CD4-positive, alpha-beta T cell treated with Interleukin-12 subunit alpha and Interleukin-12 subunit beta, for 1 hour (primary cell): Measurements from ENCODE around the gene HBA1.
"Not testable (repeated sequence)": the region's sequence is repeated elsewhere in the genome, so short reads cannot be mapped to it uniquely, and the experiment has no call there.

Experiments used
- DNase-seq: peaks from one replicate; pipeline ENCODE4 v3.0.0-alpha.2; 2020

HBA1 gene

DNA sequence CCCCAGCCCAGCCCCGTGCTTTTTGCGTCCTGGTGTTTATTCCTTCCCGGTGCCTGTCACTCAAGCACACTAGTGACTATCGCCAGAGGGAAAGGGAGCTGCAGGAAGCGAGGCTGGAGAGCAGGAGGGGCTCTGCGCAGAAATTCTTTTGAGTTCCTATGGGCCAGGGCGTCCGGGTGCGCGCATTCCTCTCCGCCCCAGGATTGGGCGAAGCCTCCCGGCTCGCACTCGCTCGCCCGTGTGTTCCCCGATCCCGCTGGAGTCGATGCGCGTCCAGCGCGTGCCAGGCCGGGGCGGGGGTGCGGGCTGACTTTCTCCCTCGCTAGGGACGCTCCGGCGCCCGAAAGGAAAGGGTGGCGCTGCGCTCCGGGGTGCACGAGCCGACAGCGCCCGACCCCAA is 474 bp upstream of the HBA1 start:
- DNase-seq = not testable (repeated sequence)

DNA sequence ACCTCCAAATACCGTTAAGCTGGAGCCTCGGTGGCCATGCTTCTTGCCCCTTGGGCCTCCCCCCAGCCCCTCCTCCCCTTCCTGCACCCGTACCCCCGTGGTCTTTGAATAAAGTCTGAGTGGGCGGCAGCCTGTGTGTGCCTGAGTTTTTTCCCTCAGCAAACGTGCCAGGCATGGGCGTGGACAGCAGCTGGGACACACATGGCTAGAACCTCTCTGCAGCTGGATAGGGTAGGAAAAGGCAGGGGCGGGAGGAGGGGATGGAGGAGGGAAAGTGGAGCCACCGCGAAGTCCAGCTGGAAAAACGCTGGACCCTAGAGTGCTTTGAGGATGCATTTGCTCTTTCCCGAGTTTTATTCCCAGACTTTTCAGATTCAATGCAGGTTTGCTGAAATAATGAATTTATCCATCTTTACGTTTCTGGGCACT is 928 bp downstream of the HBA1 start:
- no peak for DNase-seq

DNA sequence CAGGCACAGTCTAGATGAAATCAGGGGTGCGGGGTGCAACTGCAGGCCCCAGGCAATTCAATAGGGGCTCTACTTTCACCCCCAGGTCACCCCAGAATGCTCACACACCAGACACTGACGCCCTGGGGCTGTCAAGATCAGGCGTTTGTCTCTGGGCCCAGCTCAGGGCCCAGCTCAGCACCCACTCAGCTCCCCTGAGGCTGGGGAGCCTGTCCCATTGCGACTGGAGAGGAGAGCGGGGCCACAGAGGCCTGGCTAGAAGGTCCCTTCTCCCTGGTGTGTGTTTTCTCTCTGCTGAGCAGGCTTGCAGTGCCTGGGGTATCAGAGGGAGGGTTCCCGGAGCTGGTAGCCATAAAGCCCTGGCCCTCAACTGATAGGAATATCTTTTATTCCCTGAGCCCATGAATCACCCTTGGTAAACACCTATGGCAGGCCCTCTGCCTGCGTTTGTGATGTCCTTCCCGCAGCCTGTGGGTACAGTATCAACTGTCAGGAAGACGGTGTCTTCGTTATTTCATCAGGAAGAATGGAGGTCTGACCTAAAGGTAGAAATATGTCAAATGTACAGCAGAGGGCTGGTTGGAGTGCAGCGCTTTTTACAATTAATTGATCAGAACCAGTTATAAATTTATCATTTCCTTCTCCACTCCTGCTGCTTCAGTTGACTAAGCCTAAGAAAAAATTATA is 1.6 kb downstream of the HBA1 start:
- DNase-seq = no peak

DNA sequence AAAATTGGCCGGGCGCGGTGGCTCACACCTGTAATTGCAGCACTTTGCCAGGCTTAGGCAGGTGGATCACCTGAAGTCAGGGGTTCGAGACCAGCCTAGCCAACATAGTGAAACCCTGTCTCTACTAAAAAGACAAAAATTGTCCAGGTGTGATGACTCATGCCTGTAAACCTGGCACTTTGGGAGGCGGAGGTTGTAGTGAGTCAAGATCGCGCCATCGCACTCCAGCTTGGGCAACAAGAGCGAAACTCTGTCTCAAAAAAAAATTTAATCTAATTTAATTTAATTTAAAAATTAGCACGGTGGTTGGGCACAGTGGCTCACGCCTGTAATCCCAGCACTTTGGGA is 2.2 kb downstream of the HBA1 start:
- no peak for DNase-seq

DNA sequence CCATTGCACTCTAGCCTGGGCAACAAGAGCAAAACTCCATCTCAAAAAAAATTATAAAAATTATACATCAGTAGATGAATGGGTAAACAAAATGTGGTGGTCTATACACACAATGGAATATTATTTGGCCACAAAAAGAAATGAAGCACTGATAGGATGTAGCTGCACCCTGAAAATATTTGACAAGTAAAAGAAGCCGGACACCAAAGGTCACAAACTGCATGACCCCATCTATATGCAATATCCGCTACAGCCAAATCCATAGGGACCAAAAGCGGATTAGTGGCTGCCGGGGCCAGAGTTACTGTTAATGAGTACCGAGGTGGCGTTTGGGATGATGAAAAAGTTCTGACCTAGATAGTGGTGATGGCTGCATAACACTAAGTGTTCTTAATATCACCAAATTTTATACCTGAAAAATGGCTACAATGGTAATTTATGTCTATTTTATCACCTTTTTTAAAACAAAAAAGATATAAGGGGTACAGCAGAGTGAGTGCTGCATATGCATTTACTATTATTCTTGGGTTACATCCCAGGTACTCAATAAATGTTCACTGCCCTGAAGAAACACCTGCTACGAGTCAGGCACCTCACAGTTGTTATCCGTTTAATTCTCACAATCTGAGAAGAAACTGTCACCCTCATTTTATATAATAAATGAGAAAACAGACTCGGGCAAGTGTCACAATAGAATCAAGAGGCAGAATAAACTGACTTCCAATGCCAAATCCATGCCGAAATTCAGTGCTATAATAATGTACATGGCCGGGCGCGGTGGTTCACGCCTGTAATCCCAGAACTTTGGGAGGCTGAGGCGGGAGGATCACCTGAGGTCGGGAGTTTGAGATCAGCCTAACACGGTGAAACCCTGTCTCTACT is 3.0 kb downstream of the HBA1 start:
- DNase-seq = no peak

DNA sequence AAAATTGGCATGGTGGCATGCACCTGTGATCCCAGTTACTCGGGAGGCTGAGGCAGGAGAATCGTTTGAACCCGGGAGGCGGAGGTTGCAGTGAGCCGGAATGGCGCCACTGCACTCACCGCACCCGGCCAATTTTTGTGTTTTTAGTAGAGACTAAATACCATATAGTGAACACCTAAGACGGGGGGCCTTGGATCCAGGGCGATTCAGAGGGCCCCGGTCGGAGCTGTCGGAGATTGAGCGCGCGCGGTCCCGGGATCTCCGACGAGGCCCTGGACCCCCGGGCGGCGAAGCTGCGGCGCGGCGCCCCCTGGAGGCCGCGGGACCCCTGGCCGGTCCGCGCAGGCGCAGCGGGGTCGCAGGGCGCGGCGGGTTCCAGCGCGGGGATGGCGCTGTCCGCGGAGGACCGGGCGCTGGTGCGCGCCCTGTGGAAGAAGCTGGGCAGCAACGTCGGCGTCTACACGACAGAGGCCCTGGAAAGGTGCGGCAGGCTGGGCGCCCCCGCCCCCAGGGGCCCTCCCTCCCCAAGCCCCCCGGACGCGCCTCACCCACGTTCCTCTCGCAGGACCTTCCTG is 3.7 kb downstream of the HBA1 start, which contains the start of gene HBQ1:
Gene HBQ1 (plus strand): TSS at position 359 of the 575 bp plus-strand sequence. CDS start 28 bp downstream, at position 387.
- DNase-seq = peak; percentile 14

DNA sequence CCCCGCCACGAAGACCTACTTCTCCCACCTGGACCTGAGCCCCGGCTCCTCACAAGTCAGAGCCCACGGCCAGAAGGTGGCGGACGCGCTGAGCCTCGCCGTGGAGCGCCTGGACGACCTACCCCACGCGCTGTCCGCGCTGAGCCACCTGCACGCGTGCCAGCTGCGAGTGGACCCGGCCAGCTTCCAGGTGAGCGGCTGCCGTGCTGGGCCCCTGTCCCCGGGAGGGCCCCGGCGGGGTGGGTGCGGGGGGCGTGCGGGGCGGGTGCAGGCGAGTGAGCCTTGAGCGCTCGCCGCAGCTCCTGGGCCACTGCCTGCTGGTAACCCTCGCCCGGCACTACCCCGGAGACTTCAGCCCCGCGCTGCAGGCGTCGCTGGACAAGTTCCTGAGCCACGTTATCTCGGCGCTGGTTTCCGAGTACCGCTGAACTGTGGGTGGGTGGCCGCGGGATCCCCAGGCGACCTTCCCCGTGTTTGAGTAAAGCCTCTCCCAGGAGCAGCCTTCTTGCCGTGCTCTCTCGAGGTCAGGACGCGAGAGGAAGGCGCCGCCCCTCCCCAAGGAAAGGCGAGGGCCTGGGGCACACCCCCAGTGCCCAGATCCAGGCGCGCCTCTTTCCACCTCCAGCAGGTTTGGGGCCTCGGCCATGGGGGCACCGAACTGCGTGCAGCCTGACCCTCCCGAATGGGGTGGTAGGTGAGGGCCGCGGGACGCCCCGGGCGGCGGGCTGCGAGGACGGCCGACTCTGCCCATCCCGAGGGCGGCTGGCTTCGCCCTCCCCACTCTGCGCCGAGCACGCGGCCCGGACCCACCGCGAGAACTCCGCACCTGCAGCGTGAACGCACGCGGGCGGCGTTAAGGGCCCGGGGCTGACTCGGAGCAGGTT is 4.4 kb downstream of the HBA1 start:
- DNase-seq = peak; percentile 87

DNA sequence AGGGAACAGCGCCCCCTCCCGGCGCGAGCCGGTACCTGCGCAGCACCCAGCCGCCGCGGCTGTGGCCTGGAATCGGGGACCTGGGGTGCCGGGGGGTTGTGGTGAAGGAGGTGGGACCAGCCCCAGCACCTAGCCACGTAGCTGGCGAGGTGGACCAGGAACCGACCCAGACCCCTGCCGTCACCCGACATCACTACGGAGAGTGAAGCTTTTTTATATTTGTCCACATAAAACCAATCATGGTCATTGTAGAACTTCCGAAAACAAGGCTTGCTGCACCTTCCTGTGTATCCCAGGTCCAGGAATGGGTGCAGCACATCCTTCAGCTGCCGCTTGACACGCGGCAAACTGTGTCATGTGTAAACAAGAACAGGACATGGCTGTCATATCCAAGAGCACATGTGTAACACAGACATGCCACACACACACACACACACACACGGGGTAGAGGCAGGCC is 5.1 kb downstream of the HBA1 start:
- DNase-seq = no peak

DNA sequence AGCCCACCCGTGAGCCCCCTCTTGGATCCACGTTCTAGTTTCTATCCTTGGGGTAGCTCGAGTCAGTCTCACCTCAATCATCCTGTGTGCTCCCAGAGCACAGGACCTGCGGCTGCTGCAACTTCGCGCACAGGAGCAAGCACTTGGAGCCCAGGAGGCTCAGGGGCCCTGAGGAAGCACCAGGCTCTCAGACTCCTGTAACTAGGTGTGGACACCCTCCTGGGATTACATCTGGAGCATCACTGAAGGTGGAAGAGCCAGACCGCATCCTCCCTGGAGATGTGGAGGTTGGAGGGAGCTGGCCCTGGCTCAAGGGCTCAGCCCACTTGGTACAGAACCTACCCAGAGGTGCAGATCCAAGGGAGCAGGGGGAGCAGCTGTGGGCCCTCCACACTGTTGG is 6.5 kb downstream of the HBA1 start:
- no peak for DNase-seq

DNA sequence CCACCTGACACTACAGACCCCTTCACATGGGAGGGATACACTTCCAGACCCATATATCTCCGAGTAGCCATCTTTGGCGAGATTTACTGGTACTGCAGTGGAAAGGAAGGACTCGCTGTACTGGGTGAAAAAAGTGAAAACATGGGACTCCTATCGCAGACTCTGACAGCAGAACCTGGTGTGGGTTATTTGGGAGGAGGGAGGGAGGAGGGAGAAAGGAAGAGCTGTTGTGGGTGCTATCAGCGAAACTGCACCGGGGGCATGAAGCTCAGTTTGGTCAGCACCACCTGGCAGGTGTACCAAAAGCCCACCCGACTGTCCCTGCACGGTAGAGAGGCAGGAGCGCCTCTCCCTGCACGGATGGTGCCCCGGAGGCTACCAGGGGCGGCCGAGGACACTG is 8.7 kb downstream of the HBA1 start:
- DNase-seq = no peak

DNA sequence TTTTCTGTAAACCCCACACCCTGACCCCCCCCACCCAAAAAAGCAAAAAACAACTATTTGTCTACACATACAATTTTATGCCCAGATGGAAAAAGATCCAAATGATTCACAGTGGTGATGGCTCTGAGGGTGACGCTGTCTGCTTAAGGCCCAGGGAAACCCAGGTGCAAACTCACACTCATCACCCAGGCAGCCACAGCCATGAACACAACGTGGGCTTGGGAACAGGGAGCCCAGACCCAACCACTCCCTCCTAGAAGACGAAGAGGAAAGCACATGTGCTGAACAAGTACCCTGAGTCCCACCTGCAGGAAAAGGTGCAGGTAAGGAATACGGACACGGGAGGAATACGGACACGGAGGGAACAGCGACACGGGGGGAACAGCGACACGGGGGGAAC is 9.2 kb downstream of the HBA1 start:
- no peak for DNase-seq

DNA sequence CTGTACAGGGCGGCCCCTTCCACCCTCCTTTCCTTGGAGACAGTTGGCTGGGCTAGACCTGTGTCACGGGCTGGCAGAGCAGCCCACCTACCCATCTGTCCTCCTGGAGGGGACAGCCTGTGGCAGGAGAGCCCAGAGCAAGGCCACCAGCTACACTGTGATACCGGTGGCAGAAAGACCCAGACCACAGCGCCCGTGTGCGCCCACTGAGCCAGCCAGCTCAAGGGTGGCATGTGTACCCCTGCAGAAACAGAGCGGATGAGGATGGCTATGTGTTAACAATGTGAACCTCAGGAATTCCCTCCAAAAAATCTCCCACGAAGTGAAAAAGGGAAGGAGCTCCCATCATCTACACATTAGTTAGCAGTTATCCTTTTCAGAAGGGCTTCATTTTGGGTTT is 10.8 kb downstream of the HBA1 start:
- no peak for DNase-seq

DNA sequence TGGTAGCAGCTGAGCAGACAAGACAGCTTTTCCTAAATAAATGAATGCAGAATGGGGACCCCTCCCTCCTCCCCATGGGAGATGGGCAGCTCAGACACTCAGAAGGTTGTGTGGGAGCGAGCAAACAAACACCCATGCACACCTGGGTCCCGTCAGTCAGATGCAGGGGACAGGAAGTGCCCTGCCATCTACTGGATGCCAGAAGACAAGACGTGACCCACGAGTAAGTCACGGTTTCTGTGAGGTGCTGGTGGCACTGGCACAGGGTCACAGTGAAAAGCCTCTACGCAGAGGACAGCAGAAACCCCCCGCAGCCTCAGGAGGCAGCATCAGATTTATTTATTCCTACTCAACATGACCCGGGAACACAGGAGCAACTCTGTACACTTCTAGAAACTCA is 12.2 kb downstream of the HBA1 start:
- DNase-seq = peak; percentile 31

DNA sequence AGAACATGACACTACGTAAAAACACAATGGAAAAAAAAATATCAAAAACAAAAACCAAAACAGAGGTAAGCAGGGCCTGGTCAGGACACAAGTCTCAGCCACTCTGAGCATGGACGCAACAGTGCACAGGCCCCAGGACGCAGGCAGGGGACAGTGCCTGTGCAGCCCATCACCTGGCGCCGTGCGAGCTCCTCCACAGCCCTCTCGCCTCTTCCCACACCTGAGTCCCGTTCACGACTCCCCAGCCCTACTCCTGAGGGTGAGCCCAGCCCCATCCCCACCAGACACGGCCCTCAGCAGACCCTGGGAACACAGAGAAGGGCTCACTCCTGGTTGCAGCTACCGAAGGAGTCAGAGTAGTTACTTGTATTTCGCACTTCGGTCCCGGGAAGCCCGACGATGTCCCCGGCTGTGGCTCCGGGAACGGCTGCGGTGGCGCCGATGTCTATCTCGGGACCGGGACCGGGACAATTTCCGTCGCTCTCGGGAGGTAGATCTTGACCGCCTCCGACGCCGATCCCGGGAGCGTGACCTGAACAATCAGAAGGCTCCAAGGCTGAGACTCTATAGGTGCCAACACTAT is 13.2 kb downstream of the HBA1 start:
- DNase-seq = no peak

DNA sequence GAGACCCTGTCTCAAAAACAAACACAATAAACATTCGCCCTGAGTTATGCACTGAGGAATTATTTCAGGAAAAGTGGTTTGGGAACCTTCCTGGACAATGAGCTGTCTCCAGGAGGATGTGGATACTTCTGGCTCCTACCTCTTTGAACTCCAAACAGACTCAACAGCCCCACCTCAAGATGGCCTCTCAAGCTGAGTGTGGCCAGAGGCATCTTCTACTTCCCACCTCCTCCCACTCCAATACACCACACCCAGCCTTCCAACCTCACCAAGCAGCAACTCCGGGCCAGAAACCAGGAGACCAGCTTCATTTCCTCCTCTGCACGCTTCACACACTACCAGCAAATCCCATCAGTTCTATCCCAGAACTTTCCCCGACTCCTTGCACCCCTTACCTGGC is 15.4 kb downstream of the HBA1 start:
- DNase-seq = no peak

DNA sequence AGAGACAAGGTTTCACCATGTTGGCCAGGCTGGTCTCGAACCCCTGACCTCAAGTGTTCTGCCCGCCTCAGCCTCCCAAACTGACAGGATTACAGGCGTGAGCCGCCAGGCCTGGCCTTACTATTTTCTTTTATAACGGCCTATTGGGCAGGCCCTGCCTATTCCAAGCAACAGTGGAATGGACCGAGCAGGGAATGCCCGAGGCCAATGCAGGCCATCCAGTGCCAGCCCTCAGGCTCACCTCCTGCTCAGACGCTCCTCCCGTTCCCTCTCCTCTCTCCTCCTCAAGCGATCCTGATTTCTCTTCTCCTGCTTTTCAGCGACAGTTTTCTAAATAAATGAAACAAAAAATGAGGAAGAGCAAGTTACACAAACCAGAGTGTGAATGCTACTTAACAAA is 16.2 kb downstream of the HBA1 start:
- DNase-seq = no peak

DNA sequence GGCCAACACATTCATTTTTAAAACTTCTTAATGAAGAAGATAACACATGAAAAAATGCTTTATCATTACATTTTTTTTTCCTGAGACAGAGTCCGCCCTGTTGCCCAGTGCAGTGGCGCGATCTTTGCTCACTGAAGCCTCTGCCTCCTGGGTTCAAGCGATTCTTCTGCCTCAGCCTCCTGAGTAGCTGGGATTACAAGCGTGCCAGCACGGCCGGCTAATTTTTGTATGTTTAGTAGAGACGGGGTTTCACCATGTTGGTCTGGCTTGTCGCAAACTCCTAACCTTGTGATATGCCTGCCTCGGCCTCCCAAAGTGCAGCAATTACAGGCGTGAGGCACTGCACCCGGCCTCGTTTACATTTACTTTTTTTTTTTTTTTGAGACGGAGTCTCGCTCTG is 17.0 kb downstream of the HBA1 start:
- no peak for DNase-seq

DNA sequence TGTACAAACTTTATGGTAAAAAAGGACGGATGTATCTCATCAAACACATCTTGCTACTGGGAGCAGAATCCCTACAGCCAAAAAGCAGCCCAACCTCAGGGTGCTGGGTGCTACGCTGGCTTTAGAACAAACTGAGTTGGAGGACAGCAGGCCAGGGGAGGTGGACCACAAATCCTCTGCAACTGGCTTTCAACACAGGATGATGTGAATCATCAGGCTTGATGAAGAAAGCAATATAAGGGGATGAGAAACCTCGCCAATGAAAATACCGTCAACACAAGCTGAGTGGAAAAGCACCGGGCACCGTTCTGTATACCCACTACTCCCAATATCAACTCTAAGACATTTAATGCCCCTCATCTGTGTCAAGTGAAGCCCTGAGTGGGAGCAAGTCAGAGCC is 18.0 kb downstream of the HBA1 start:
- no peak for DNase-seq

DNA sequence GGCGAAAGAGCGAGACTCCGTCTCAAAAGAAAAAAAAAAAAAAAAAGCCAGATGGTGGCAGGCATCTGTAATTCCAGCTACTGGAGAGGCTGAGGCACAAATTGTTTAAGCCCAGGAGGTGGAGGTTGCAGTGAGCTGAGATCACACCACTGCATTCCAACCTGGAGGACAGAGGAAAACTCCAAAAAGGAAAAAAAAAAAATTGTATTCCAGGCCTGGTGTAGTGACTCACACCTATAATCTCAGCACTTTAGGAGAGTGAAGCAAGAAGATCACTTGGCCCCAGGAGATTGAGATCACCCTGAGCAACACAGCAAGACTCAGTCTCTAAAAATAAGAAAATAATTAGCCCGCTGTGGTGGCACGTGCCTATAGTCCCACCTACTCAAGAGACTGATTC is 23.9 kb downstream of the HBA1 start:
- DNase-seq = no peak

DNA sequence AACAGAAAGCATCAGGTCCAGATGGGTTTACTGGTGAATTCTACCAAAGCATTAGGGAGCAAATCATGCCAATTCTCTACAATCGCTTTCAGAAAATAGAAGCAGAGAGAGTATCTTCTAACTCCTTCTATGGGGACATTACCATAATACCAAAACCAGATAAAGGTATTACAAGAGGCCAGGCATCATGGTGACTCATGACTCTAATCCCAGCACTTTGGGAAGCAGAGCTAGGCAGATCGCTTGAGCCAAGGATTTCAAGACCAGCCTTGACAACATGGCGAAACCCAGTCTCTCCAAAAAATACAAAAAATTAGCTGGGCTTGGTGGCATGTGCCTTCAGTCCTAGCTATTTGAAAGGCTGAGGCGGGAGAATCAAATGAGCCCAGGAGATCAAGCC is 26.8 kb downstream of the HBA1 start:
- DNase-seq = no peak

DNA sequence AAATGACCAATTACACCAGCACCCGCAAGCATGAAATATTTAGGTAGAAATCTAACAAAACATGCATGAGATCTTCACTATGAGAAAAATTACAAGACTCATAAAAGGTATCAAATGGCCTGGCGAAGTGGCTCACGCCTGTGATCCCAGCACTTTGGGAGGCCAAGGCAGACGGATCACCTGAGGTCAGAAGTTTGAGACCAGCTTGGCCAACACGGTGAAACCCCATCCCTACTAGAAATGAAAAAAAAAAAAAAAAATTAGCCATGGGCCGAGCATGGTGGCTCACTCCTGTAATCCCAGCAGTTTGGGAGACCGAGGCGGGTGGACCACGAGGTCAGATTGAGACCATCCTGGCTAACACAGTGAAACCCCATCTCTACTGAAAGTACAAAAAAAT is 27.6 kb downstream of the HBA1 start:
- not testable (repeated sequence) for DNase-seq

DNA sequence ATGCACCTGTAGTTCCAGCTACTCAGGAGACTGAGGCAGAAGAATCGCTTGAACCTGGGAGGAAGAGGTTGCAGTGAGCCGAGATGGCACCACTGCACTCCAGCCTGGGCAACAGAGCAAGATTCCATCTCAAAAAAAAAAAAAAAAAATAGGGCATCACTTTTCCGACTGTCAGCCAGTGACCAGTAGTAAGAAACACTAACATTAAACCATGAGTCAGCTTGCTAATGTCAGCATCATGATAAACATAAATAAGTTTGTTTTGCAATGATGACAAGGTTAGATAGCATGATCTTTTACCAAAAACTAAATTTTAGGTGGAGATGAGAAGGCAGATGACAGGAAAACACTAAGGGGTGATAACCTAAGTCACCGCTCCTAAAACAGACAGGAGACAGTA is 32.9 kb downstream of the HBA1 start:
- not testable (repeated sequence) for DNase-seq
